Kidney (tissue), 14 donors: ENCODE measurements around the gene TFPI. TPM values are rescaled to one million over a fixed set of nuclear protein-coding genes. Genes with fewer than 3 reads are reported as not detected.
A peak's percentile ranks its signal among the peaks of the same experiment; 100 is the strongest.

Source experiments
- DNase-seq, 5 donors: peaks; one replicate each; pipeline ENCODE4 v3.0.0-alpha.2; 2013 to 2020
- FAIRE-seq: peaks from 2 replicates; lab custom pipeline; 2012; peaks lifted over from hg19 to GRCh38; lab: Jason Lieb, UNC
- H3K27ac ChIP-seq, 2 donors: one replicate each; pipeline ENCODE4 v1.7.0; 2013; ENCODE audit warnings: low read depth in 2 of 2, low read length in 2 of 2, inconsistent platforms in 1 of 2
- H3K27me3 ChIP-seq: one replicate; pipeline ENCODE4 v1.7.1; 2013; ENCODE audit warnings: low read length, inconsistent platforms; ENCODE audit not compliant: control insufficient read depth, insufficient read depth
- H3K36me3 ChIP-seq, 3 donors: one replicate each; pipeline versions ENCODE4 v1.7.0 to v1.7.1; 2013; ENCODE audit warnings: low read length in 3 of 3, control low read depth in 1 of 3, inconsistent platforms in 1 of 3; ENCODE audit not compliant: insufficient read depth in 3 of 3, control insufficient read depth in 2 of 3
- H3K4me1 ChIP-seq, 3 donors: one replicate each; pipeline versions ENCODE4 v1.7.0 to v1.7.1; 2013; ENCODE audit warnings: low read length in 3 of 3, inconsistent platforms in 1 of 3, low read depth in 1 of 3; ENCODE audit not compliant: control insufficient read depth in 2 of 3, insufficient read depth in 2 of 3
- H3K4me3 ChIP-seq, 3 donors: one replicate each; pipeline versions ENCODE4 v1.7.0 to v1.8.1; 2013; ENCODE audit warnings: low read length in 3 of 3, control low read depth in 1 of 3, inconsistent platforms in 1 of 3
- H3K9ac ChIP-seq, 3 donors: one replicate each; pipeline versions ENCODE4 v1.7.0 to v1.7.1; 2013; ENCODE audit warnings: low read length in 3 of 3, control low read depth in 1 of 3, inconsistent platforms in 1 of 3
- H3K9me3 ChIP-seq, 3 donors: one replicate each; pipeline versions ENCODE4 v1.7.0 to v1.7.1; 2013; ENCODE audit warnings: low read length in 3 of 3, control low read depth in 1 of 3, inconsistent platforms in 1 of 3; ENCODE audit not compliant: control insufficient read depth in 2 of 3, insufficient read depth in 1 of 3
- intact Hi-C: fragments of 100-400 bp; cut with DNase I; formaldehyde crosslinking; loops from one replicate; pipeline ENCODE4 v1.11.1; 2022
- polyA plus RNA-seq: library from polyadenylated mRNA; stranded (reverse); fragments of 350-450 nt; fragmentation: Illumina TruSeq; extraction: RNeasy Lipid Tissue Mini Kit (QIAGEN cat#74804); gene quantifications from one replicate; pipeline ENCODE4 v1.2.3, GENCODE V29; 2014; ENCODE audit warnings: low read depth, low replicate concordance; ENCODE audit not compliant: insufficient read depth
- total RNA-seq: library from RNA; stranded (reverse); fragmentation: NEBNext Ultra II Directional; extraction: Animal tissue kit (Norgen Biotek cat#: 25700); gene quantifications from one replicate; pipeline ENCODE4 v1.2.1, GENCODE V29; 2021
- TF ChIP-seq, protein P1 (sequence below): IDR thresholded peaks from 3 replicates; pipeline ENCODE4 v1.5.1; 2012; ENCODE audit warnings: mild to moderate bottlenecking, moderate library complexity, borderline replicate concordance; ENCODE audit not compliant: insufficient read depth; ENCODE audit errors: extremely low read depth
- donor health status: control.
- donor health status: control.
- donor health status: control.
- donor health status: control.
- donor health status: control.
- donor health status: DM: yes; HTN: yes; CAD: no.
- donor health status: Normal renal cell carcinoma (clear cell type).

The TFPI gene
- total and polyA plus RNA-seq, 2 donors from 2014 or later = 26.2 to 266 TPM

GRCh38 chr2:187475499-187476248 lies 78.6 kb downstream of the TFPI start:
- no peaks in the 10 kb centered on the region for H3K27me3 ChIP-seq
- H3K4me1 ChIP-seq = no peaks in the 10 kb centered on the region
- H3K27ac ChIP-seq = no peak overlapping the region
- intact Hi-C loops = no loop called here
- FAIRE-seq = no peak
- no peaks in the 10 kb centered on the region for H3K9me3 ChIP-seq
- no peak for DNase-seq
- no peak overlapping the region for H3K9ac ChIP-seq
- H3K36me3 ChIP-seq = no peaks in the 10 kb centered on the region
- no peak overlapping the region for H3K4me3 ChIP-seq
- TF ChIP-seq, protein P1, sequence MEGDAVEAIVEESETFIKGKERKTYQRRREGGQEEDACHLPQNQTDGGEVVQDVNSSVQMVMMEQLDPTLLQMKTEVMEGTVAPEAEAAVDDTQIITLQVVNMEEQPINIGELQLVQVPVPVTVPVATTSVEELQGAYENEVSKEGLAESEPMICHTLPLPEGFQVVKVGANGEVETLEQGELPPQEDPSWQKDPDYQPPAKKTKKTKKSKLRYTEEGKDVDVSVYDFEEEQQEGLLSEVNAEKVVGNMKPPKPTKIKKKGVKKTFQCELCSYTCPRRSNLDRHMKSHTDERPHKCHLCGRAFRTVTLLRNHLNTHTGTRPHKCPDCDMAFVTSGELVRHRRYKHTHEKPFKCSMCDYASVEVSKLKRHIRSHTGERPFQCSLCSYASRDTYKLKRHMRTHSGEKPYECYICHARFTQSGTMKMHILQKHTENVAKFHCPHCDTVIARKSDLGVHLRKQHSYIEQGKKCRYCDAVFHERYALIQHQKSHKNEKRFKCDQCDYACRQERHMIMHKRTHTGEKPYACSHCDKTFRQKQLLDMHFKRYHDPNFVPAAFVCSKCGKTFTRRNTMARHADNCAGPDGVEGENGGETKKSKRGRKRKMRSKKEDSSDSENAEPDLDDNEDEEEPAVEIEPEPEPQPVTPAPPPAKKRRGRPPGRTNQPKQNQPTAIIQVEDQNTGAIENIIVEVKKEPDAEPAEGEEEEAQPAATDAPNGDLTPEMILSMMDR = no peak

GRCh38 chr2:187470698-187471097 lies 83.5 kb downstream of the TFPI start:
- no peak for FAIRE-seq
- H3K9ac ChIP-seq = no peak overlapping the region
- no peaks in the 10 kb centered on the region for H3K27me3 ChIP-seq
- no peaks in the 10 kb centered on the region for H3K36me3 ChIP-seq
- intact Hi-C loops = no loop called here
- no peaks in the 10 kb centered on the region for H3K9me3 ChIP-seq
- H3K4me3 ChIP-seq = no peak overlapping the region
- TF ChIP-seq, protein P1 = no peak
- no peak overlapping the region for H3K27ac ChIP-seq
- H3K4me1 ChIP-seq = no peaks in the 10 kb centered on the region
- no peak for DNase-seq

GRCh38 chr2:187469538-187469937 lies 84.7 kb downstream of the TFPI start:
- intact Hi-C loops = no loop called here
- no peak overlapping the region for H3K9ac ChIP-seq
- no peak overlapping the region for H3K27ac ChIP-seq
- TF ChIP-seq, protein P1 = no peak
- H3K9me3 ChIP-seq = no peaks in the 10 kb centered on the region
- FAIRE-seq (no peak), DNase-seq (no peak)
- H3K36me3 ChIP-seq = no peaks in the 10 kb centered on the region
- no peaks in the 10 kb centered on the region for H3K27me3 ChIP-seq
- H3K4me3 ChIP-seq = no peak overlapping the region
- H3K4me1 ChIP-seq = no peaks in the 10 kb centered on the region

DNA sequence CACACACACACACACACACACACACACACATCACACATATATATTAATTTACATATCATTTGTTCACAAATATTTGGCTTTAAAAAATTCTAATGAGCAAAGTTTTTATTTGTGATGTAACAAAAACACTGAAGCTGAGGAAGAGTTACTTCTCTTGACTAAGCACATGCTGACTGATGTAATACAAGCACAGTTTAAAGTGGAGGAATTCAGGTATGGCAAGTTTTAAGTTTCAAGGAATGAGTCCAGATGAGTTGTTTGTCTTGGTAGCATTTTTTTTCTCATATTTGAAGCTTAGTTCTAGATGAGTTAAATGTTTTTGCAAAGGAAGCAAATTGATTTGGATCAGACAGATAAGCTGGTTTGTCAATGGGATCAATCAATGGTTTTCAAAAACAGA lies 86.0 kb downstream of the TFPI start:
- TF ChIP-seq, protein P1 = no peak
- no peaks in the 10 kb centered on the region for H3K4me1 ChIP-seq
- FAIRE-seq (no peak), DNase-seq (peak in 1 of 5 donors; percentile 17)
- no peak overlapping the region for H3K9ac ChIP-seq
- H3K27ac ChIP-seq = no peak overlapping the region
- H3K4me3 ChIP-seq = no peak overlapping the region
- no peaks in the 10 kb centered on the region for H3K9me3 ChIP-seq
- no peaks in the 10 kb centered on the region for H3K36me3 ChIP-seq
- intact Hi-C loops = no loop called here
- H3K27me3 ChIP-seq = no peaks in the 10 kb centered on the region
